ENCODE data around the gene C1RL.
"Not testable (repeated sequence)": the region's sequence is repeated elsewhere in the genome, so short reads cannot be mapped to it uniquely, and the experiment has no call there.

Gene C1RL

GRCh38 chr12:7113389-7113871 lies 4.4 kb upstream of the C1RL start:
- peak; percentile 9 for DNase-seq

- no peak for DNase-seq
These were observed 3.0 kb upstream of the C1RL start for GRCh38 chr12:7112041-7112440.

- no peak for DNase-seq
These were observed 1.6 kb upstream of the C1RL start for GRCh38 chr12:7110661-7111060.

DNA sequence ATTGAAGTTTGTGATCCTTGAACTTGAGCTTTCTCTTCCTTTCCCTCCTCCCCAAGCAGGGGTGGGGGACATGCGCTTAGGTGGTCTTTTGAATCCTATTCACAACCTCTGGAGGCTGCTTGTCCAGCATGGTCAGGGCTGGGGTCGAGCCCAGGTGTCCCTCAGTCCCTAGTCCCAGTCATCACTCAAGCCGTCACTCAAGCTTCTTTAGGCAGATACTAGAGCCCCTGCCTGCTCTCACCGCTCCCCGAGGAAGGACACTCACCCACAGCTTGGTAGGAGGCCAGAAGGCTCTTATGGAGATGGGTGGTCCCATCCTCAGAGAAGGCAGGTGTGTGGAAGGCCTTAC lies 532 bp upstream of the C1RL start:
- no peak for DNase-seq

DNA sequence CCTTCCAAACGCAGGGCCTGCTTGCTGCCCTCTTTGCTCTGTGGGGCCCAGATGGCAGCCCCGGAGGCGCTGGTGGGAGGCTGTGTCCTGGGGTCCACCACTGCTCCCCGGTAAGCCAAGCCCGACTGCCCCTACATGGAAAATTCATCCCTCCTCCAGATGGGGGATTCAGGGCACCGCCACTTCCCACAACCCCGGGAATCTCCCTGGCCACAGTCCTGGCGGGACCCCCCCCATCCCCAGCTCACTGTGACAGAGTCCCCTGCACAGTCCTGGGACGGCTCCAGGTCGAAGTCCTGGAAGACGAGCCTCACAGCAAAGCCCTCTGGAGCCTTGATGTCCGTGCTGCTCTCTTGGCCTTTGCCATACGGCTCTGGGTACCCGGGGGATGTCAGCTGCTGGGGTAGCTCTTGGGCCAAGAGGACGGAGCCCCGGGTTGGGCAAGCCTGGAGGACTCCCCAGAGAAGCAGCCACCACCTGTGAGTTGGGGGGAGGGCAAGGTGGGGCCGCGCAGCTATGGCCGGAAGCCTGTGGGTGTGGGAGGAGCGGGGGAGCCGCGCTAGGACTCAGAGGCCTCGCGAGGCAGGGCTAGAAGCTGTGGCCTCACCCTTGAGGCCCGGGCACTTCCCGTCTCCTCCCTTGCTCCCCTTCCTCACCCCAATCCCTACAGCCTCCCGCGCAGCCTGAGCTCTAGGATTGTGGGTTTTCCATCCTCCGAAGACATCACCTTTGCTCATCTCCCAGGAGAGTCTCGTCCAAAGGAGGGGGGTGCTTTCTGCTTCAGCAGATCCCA lies 815 bp downstream of the C1RL start:
- DNase-seq: peak; percentile 47

DNA sequence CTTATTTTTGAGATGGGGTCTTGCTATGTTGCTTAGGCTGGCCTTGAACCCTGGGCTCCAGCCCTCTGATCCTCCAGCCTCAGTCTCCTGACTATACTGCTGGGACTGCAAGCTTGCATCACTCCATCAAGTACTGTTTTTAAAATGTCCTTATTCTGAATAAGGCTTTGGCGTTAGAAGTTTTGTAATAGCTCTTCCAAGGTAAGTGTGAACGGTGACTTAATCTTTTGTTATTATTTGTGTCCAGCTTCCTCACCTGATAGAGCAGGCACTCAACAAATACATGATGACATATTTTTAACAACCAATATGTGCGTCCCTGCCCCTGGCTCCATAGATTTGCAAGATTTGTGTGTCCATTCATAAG lies 1.4 kb downstream of the C1RL start:
- no peak for DNase-seq

DNA sequence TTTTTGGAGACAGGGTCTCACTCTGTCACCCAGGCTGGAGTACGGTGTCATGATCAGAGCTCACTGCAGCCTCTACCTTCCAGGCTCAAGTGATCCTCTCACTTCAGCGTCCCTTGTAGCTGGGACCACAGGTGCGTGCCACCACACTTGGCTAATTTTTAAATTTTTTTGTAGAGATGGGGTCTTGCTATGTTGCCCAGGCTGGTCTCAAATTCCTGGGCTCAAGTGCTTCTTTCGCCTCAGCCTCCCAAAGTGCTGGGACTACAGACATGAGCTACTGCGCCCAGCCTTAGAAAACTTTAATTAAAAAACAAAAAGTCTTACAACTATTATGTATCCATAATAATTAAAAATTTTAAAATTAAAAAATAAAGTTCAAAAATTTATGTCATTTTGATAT lies 1.8 kb downstream of the C1RL start:
- DNase-seq: not testable (repeated sequence)

- DNase-seq: no peak
These were observed 2.9 kb downstream of the C1RL start for GRCh38 chr12:7106082-7106481.

DNA sequence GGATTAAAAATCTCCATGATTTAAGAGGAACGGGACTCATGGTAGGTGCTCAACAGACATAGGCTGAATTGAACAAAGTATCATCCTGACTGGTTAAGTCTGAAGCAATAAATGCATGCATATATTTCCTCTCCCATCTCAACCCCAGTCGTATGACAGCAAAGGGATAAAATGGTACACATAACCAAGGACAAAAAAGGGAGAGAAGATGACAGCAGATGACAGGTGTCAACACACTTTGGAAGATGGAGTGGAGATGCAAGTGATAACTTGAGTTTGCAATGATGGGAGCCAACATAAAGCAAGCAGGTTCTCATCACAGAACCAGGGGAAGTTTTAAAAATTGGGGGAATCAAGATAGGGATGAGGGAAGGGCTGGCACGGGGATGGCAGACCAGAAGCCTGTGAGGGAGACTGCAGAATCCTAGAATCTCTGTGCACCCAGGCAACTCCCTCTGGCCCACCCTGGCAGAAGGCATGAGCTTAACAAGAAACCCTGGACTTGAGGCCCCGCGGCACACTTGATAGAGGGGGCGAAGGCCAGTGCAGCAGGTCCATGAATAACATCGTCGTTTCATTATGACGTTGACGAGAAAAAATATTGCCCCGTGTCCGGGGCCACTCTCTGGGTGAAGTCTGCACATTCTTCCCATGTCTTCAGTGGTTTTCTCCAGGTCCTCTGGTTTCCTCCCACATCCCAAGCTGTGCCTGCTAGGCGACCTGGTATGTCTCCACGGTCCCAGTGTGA lies 5.0 kb downstream of the C1RL start:
- no peak for DNase-seq

DNA sequence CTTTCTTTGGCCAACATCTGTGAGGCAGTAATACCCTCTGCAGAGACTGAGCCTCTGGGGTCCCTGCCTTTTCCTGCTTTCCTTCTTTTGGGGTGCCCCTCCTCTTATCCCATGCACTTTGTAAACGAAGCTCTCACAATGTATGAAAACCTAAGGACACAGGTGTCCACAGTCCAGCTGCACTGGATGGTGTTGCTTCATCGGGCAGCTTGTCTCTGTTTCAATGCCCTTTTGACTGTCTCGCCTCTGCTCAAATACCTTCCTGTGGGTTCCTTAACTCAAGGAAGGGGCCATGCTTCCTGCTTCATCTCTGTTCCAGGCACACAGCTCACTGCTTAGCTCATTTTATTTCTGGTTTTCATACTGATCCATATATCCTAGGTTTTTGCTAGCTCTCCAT lies 6.4 kb downstream of the C1RL start:
- no peak for DNase-seq

GRCh38 chr12:7101694-7102131 lies 7.3 kb downstream of the C1RL start:
- DNase-seq: no peak

GRCh38 chr12:7101047-7101693 lies 7.8 kb downstream of the C1RL start:
- DNase-seq: no peak

GRCh38 chr12:7100239-7100638 lies 8.8 kb downstream of the C1RL start:
- no peak for DNase-seq

DNA sequence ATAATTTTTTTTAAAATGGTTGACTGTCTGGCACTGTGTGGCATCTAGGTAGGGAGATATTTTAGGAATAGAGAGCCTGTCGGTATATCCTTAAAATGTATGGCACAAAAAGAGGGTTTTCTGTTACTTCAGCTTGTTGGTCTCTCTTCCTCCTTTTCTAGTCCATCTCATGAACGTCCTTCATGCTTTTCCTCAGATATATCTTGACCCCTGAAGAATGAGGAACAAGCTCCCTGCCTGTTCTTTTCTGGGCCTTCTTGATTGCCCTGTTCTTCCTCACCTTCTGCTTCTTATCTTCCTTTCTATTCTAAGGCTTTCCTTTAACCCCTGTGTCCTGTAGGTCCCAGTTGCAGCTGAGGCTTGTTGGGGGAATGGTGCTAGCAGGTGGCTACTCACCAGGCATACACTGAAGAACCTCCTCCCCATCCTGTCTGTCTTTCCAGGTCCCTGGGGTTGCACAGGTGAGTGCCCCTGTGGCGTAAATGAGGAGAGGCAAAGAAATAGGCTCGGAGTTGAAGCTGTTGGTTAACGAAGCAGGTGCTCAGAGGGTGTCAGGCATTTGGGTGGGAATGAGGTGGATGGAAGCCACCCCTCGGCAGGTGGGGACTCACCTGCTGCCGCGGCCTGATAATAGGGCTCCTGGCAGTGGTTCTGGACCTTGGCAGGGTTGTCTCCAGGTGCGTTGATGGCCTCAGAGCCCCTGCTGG lies 9.6 kb downstream of the C1RL start:
- no peak for DNase-seq

DNA sequence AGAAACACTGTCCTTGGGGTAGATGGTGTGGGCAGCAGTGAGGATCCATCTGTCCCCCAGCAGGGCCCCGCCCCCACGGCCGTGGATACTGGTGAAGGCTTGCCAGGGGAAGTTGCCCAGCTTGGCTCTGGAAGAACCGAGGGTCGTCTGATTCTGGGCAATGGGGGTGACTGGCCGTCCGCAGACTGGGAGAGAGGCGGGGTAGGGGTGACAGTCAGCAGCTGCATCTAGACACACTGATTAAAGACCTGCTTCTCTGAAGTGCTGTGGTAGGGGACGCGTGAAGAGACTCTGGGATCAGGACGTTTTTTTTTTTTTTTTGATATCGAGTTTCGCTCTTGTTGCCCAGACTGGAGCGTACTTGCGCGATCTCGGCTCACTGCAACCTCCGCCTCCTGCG lies 12.0 kb downstream of the C1RL start:
- DNase-seq: peak; percentile 39

DNA sequence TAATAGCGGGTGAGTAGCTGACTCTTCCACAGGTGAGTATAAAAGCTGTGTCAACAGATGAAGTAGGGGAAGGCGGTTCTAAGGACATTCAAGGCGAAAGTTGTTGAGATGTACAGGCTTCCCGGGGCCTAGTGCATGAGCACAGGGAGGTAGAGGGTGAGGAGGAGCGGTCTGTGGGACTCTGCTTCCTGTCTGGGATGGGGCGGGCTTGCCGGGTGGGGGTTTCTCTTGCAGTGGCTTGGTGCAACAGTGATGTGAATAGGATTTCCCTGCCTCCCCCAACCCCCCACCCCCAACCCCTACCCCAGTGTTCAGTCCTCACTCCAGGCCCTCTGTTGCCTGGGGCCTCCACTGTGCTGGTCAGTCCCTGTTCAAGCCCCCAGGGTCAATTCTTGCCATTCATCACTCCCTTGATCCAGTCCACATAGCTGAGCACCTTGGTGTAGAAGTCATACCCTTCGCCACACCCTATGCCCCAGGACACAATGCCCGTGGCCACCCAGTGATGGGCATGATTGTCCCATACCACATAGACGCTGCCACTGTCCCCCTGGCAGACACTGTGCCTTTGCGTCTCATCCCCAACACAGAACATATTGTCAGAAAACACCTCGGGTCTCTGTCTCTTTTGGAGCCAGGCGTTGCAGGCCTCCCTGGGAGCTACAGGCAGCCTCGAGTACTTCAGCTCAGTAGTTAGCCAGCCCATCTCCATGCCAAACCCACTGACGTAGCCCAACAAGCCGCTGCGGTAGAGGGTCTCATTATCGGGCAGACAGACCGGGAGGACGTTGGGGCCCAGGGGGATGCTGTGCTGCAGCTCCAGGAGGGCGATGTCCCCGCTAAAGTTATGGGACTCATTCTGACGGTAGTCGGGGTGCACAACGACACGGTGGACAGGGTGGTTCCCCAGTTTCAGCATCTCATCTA lies 12.7 kb downstream of the C1RL start:
- no peak for DNase-seq

DNA sequence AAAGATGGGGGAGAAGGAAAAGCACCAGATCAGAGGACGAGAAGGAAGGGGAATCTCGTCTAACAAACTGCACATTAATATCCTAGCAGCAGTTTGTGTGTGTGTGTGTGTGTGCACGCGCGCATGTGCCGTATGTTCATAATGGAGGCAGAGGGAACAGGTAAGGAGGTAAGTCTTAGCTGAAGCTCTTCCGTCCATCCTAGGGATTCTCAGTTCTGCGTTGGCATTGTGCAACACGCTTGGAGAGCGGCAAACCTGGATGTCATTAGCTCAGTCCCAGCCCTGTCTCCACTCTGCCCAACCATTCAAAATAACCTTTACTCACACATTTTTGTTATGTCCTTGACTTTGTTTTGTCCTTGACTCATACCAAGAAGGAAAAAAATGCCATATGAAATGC lies 15.1 kb downstream of the C1RL start:
- DNase-seq: no peak

- no peak for DNase-seq
These were observed 15.5 kb downstream of the C1RL start for GRCh38 chr12:7093486-7093885.

GRCh38 chr12:7092986-7093460 lies 16.0 kb downstream of the C1RL start:
- DNase-seq: no peak

DNA sequence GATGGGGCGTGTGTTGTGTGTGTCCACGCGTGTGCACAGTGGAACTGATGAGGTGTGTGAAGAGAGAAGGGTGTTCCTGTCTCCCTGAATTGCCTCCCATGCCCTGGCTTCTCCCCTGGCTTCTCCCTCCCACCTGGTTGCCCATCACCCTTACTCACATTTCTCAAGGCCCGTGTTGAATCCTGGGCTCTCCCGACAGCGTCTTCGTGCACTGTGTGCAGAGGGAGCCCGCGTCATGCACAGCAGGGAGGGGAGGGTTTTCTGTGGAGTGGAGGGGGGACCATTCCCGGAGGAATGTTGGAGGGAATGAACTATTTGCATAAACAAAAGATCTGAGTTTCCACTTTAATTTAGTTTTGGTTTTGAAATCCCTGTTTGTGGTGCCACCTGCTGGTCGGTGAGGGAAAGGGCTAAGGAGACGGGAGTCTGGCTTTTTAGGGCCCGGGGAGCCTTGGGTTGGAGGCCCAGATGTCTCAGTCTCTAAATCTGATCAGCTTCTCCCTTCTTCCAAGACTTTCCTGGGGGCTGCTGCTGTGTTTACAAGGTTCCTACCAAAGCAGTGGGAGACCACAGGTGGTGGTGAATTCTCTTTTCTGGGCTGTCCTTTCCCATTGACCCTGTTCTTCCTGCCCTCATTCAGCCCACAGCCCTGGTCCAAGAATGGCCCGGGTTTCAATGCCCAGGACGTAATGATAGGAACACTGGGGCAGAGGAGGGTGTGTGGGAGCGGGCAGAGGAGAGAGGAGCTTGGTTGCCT lies 16.6 kb downstream of the C1RL start, which contains the start of gene C1R:
TSS of gene C1R (minus strand) at position 217 of the 757 bp plus-strand sequence. CDS start at position 160, 57 bp downstream.
- no peak for DNase-seq

- DNase-seq: no peak
These were observed 17.3 kb downstream of the C1RL start for GRCh38 chr12:7091660-7092228.

Measured in NCI-H2029 (cell line).